ENCODE measurements around the gene IQCE.
A peak's percentile ranks its signal among the peaks of the same experiment; 100 is the strongest.
"Not testable (repeated sequence)": the region's sequence is repeated elsewhere in the genome, so short reads cannot be mapped to it uniquely, and the experiment has no call there.

Gene IQCE

GRCh38 chr7:2608921-2609411 is 50.2 kb downstream of the IQCE start:
- ChIA-PET CTCF (interaction anchor here (0.5 to 1.8 kb wide), 7 partner anchors 8 to 63 kb away, joined by 3 to 9 read pairs (median 5); partner anchors contain the start of gene TTYH3), POLR2A (interaction anchor here (0.9 to 1.2 kb wide), 3 partner anchors 10 to 101 kb away, joined by 3 to 4 read pairs (median 4); no protein-coding TSS in a partner anchor)
- no peak for TF ChIP-seq HDGF (IDR thresholded peaks at IDR 0.05; ENCODE audit: borderline replicate concordance)
- TF ChIP-seq LEF1 (IDR thresholded peaks at IDR 0.05; ENCODE audit: borderline replicate concordance): no peak
- TF ChIP-seq NFRKB (IDR thresholded peaks at IDR 0.05): no peak
- no peak for TF ChIP-seq SP1 (IDR thresholded peaks at IDR 0.05)
- no peak for TF ChIP-seq ELF4 (IDR thresholded peaks at IDR 0.05)
- TF ChIP-seq SUZ12 (IDR thresholded peaks at IDR 0.05): no peak
- TF ChIP-seq FOXA1 (IDR thresholded peaks at IDR 0.05): no peak
- no peak for TF ChIP-seq FOXM1 (IDR thresholded peaks at IDR 0.05; ENCODE audit: borderline replicate concordance)
- TF ChIP-seq BHLHE40 (IDR thresholded peaks at IDR 0.05; ENCODE audit: borderline replicate concordance): no peak
- no peak for TF ChIP-seq TARDBP (IDR thresholded peaks at IDR 0.05)
- no peak for TF ChIP-seq ARNT (IDR thresholded peaks at IDR 0.05)
- TF ChIP-seq CTBP1 (IDR thresholded peaks at IDR 0.05; ENCODE audit: borderline replicate concordance): no peak
- no peak for TF ChIP-seq FOXK2 (IDR thresholded peaks at IDR 0.05)
- no peak for TF ChIP-seq L3MBTL2 (conservative IDR thresholded peaks at IDR 0.05)
- TF ChIP-seq PKNOX1 (IDR thresholded peaks at IDR 0.05): no peak
- DNase-seq (ENCODE audit: extremely low spot score): peak; percentile 52

- DNase-seq (ENCODE audit: extremely low spot score): not testable (repeated sequence)
- ChIA-PET CTCF (interaction anchor here (0.8 to 1.8 kb wide), 4 partner anchors 10 to 64 kb away, joined by 3 to 9 read pairs (median 7); no protein-coding TSS in a partner anchor), POLR2A (interaction anchor here (0.9 kb wide), 1 partner anchor 9 kb away, joined by 4 read pairs; no protein-coding TSS in a partner anchor)
Measured at GRCh38 chr7:2609646-2610045, 50.9 kb downstream of the IQCE start.

GRCh38 chr7:2610466-2610865 is 51.7 kb downstream of the IQCE start:
- ChIA-PET CTCF (interaction anchor here (1.0 kb wide), 1 partner anchor 61 kb away, joined by 3 read pairs; no protein-coding TSS in a partner anchor), POLR2A (no interaction called here)
- no peak for DNase-seq (ENCODE audit: extremely low spot score)
- TF ChIP-seq SP1 (IDR thresholded peaks at IDR 0.05): no peak
- TF ChIP-seq FOXA1 (IDR thresholded peaks at IDR 0.05): no peak
- no peak for TF ChIP-seq TARDBP (IDR thresholded peaks at IDR 0.05)
- TF ChIP-seq LEF1 (IDR thresholded peaks at IDR 0.05; ENCODE audit: borderline replicate concordance): no peak
- no peak for TF ChIP-seq PKNOX1 (IDR thresholded peaks at IDR 0.05)
- no peak for TF ChIP-seq BHLHE40 (IDR thresholded peaks at IDR 0.05; ENCODE audit: borderline replicate concordance)
- TF ChIP-seq HDGF (IDR thresholded peaks at IDR 0.05; ENCODE audit: borderline replicate concordance): no peak
- TF ChIP-seq SUZ12 (IDR thresholded peaks at IDR 0.05): no peak
- TF ChIP-seq ARNT (IDR thresholded peaks at IDR 0.05): no peak
- TF ChIP-seq FOXK2 (IDR thresholded peaks at IDR 0.05): no peak
- TF ChIP-seq L3MBTL2 (conservative IDR thresholded peaks at IDR 0.05): no peak
- TF ChIP-seq ELF4 (IDR thresholded peaks at IDR 0.05): no peak
- no peak for TF ChIP-seq NFRKB (IDR thresholded peaks at IDR 0.05)
- TF ChIP-seq CTBP1 (IDR thresholded peaks at IDR 0.05; ENCODE audit: borderline replicate concordance): no peak
- TF ChIP-seq ZNF384 (IDR thresholded peaks at IDR 0.05): no peak
- TF ChIP-seq FOXM1 (IDR thresholded peaks at IDR 0.05; ENCODE audit: borderline replicate concordance): no peak

- CTCF ChIA-PET: interaction anchor here (1.0 kb wide), 1 partner anchor 60 kb away, joined by 3 read pairs; no protein-coding TSS in a partner anchor
- no peak for TF ChIP-seq LEF1 (IDR thresholded peaks at IDR 0.05; ENCODE audit: borderline replicate concordance)
- no peak for TF ChIP-seq FOXA1 (IDR thresholded peaks at IDR 0.05)
- no peak for TF ChIP-seq ZNF384 (IDR thresholded peaks at IDR 0.05)
- no peak for TF ChIP-seq TARDBP (IDR thresholded peaks at IDR 0.05)
- no peak for DNase-seq (ENCODE audit: extremely low spot score)
- POLR2A ChIA-PET: interaction anchor here (0.8 to 2.0 kb wide), 2 partner anchors 8 to 20 kb away, joined by 3 to 5 read pairs; partner anchors contain the start of gene TTYH3
Measured at GRCh38 chr7:2610898-2611297, 52.1 kb downstream of the IQCE start.

GRCh38 chr7:2611401-2611800 is 52.6 kb downstream of the IQCE start:
- POLR2A ChIA-PET: interaction anchor here (0.8 to 2.0 kb wide), 2 partner anchors 9 to 20 kb away, joined by 3 to 5 read pairs; partner anchors contain the start of gene TTYH3
- CTCF ChIA-PET: interaction anchor here (1.0 kb wide), 1 partner anchor 60 kb away, joined by 3 read pairs; no protein-coding TSS in a partner anchor
- no peak for DNase-seq (ENCODE audit: extremely low spot score)
- no peak for TF ChIP-seq PKNOX1 (IDR thresholded peaks at IDR 0.05)
- TF ChIP-seq ARNT (IDR thresholded peaks at IDR 0.05): no peak
- no peak for TF ChIP-seq LEF1 (IDR thresholded peaks at IDR 0.05; ENCODE audit: borderline replicate concordance)
- no peak for TF ChIP-seq SP1 (IDR thresholded peaks at IDR 0.05)
- no peak for TF ChIP-seq FOXM1 (IDR thresholded peaks at IDR 0.05; ENCODE audit: borderline replicate concordance)
- TF ChIP-seq L3MBTL2 (conservative IDR thresholded peaks at IDR 0.05): no peak
- no peak for TF ChIP-seq ELF4 (IDR thresholded peaks at IDR 0.05)
- no peak for TF ChIP-seq NFRKB (IDR thresholded peaks at IDR 0.05)
- TF ChIP-seq FOXA1 (IDR thresholded peaks at IDR 0.05): no peak
- TF ChIP-seq CTBP1 (IDR thresholded peaks at IDR 0.05; ENCODE audit: borderline replicate concordance): no peak
- no peak for TF ChIP-seq ZNF384 (IDR thresholded peaks at IDR 0.05)
- no peak for TF ChIP-seq HDGF (IDR thresholded peaks at IDR 0.05; ENCODE audit: borderline replicate concordance)
- no peak for TF ChIP-seq FOXK2 (IDR thresholded peaks at IDR 0.05)
- TF ChIP-seq TARDBP (IDR thresholded peaks at IDR 0.05): no peak
- TF ChIP-seq BHLHE40 (IDR thresholded peaks at IDR 0.05; ENCODE audit: borderline replicate concordance): no peak
- TF ChIP-seq SUZ12 (IDR thresholded peaks at IDR 0.05): no peak

- ChIA-PET POLR2A (interaction anchor here (0.8 to 2.0 kb wide), 2 partner anchors 9 to 19 kb away, joined by 3 to 5 read pairs; partner anchors contain the start of gene TTYH3), CTCF (no interaction called here)
- no peak for TF ChIP-seq SUZ12 (IDR thresholded peaks at IDR 0.05)
- no peak for TF ChIP-seq SP1 (IDR thresholded peaks at IDR 0.05)
- no peak for TF ChIP-seq L3MBTL2 (conservative IDR thresholded peaks at IDR 0.05)
- no peak for TF ChIP-seq FOXA1 (IDR thresholded peaks at IDR 0.05)
- TF ChIP-seq BHLHE40 (IDR thresholded peaks at IDR 0.05; ENCODE audit: borderline replicate concordance): no peak
- TF ChIP-seq TARDBP (IDR thresholded peaks at IDR 0.05): no peak
- no peak for TF ChIP-seq NFRKB (IDR thresholded peaks at IDR 0.05)
- no peak for TF ChIP-seq ELF4 (IDR thresholded peaks at IDR 0.05)
- TF ChIP-seq ZNF384 (IDR thresholded peaks at IDR 0.05): no peak
- TF ChIP-seq CTBP1 (IDR thresholded peaks at IDR 0.05; ENCODE audit: borderline replicate concordance): no peak
- TF ChIP-seq FOXM1 (IDR thresholded peaks at IDR 0.05; ENCODE audit: borderline replicate concordance): no peak
- TF ChIP-seq LEF1 (IDR thresholded peaks at IDR 0.05; ENCODE audit: borderline replicate concordance): no peak
- TF ChIP-seq FOXK2 (IDR thresholded peaks at IDR 0.05): no peak
- TF ChIP-seq ARNT (IDR thresholded peaks at IDR 0.05): no peak
- TF ChIP-seq PKNOX1 (IDR thresholded peaks at IDR 0.05): no peak
- TF ChIP-seq HDGF (IDR thresholded peaks at IDR 0.05; ENCODE audit: borderline replicate concordance): no peak
- DNase-seq (ENCODE audit: extremely low spot score): no peak
Measured at GRCh38 chr7:2611922-2612321, 53.1 kb downstream of the IQCE start.
